Spinal cord (tissue), 10 donors: ENCODE data around the gene FRMD4A. TPM values are rescaled to one million over a fixed set of nuclear protein-coding genes. Genes with fewer than 3 reads are reported as not detected.

Experiments
- DNase-seq, 6 donors: peaks; one replicate each; pipeline versions ENCODE4 v3.0.0 to v3.0.0-alpha.2; 2013 to 2015; ENCODE audit warnings: low spot score in 6 of 6, low read depth in 4 of 6
- H3K27ac ChIP-seq: one replicate; pipeline ENCODE4 v1.5.1; 2013; ENCODE audit warnings: low read depth, low read length, control low read depth
- H3K27me3 ChIP-seq: one replicate; pipeline ENCODE4 v1.6.1; 2013; ENCODE audit warnings: low read length; ENCODE audit not compliant: control insufficient read depth, insufficient read depth
- H3K36me3 ChIP-seq: one replicate; pipeline ENCODE4 v1.6.1; 2013; ENCODE audit warnings: low read length; ENCODE audit not compliant: control insufficient read depth, insufficient read depth
- H3K4me1 ChIP-seq: one replicate; pipeline ENCODE4 v1.6.1; 2013; ENCODE audit warnings: low read length; ENCODE audit not compliant: control insufficient read depth, insufficient read depth
- H3K4me3 ChIP-seq: one replicate; pipeline ENCODE4 v1.5.1; 2013; ENCODE audit warnings: low read depth, low read length, control low read depth
- H3K9me3 ChIP-seq: one replicate; pipeline ENCODE4 v1.6.1; 2013; ENCODE audit warnings: low read length; ENCODE audit not compliant: control insufficient read depth, insufficient read depth
- WGBS: methylation state at CpG from one replicate; pipeline ENCODE4 v1.1.5; 2013; ENCODE audit warnings: missing lambda C conversion rate; ENCODE audit not compliant: insufficient coverage; 5-methylcytosine and 5-hydroxymethylcytosine counted together
- polyA plus RNA-seq, 2 donors: library from polyadenylated mRNA; unstranded; fragments of 120-200 nt; gene quantifications; one replicate each; pipeline ENCODE4 v1.2.1, GENCODE V29; 2013; ENCODE audit not compliant: insufficient read length in 2 of 2
- total RNA-seq, 2 donors: library from RNA; depleted of rRNA in 1 of 2; stranded (reverse); fragments of 120-200 nt in 1 of 2; fragments of >200 nt in 1 of 2; gene quantifications; one replicate each; pipeline versions ENCODE4 v1.2.3 to v1.2.4, GENCODE V29; 2013 to 2014
- donor health status: healthy.

FRMD4A gene
- total and polyA plus RNA-seq, 4 donors, result 75.4 to 97.8 (median 91.8) TPM

DNA sequence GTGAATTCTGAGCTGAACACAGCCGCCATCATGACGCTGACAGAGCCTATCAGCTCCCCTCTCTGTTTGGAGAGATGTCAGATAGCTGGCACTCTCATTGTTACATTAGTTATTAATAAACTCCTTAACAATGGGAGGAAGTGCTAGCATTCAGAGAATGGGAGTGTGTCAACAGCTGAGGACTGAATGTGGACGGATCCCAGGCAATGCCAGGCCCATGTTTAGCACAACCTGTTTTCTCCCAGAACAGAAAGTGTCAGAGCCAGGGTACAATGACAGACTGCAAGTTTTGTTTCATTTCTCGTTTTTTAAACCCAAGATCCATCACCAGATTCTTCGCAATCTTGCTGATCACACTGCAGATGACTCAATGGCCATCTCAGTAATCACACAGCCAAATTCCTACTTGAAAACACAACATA is 644.4 kb downstream of the FRMD4A start:
- peaks cover 37% of the 10 kb centered on the region for H3K4me1 ChIP-seq
- H3K9me3 ChIP-seq, result no peaks in the 10 kb centered on the region
- no peak overlapping the region for H3K4me3 ChIP-seq
- peak in 1 of 6 donors; percentile 53 for DNase-seq
- no peaks in the 10 kb centered on the region for H3K27me3 ChIP-seq
- 58% methylated on average over 3 of the region's 5 CpGs for WGBS
- H3K36me3 ChIP-seq, result peaks cover 29% of the 10 kb centered on the region
- H3K27ac ChIP-seq, result peak overlapping the region; percentile 6

DNA sequence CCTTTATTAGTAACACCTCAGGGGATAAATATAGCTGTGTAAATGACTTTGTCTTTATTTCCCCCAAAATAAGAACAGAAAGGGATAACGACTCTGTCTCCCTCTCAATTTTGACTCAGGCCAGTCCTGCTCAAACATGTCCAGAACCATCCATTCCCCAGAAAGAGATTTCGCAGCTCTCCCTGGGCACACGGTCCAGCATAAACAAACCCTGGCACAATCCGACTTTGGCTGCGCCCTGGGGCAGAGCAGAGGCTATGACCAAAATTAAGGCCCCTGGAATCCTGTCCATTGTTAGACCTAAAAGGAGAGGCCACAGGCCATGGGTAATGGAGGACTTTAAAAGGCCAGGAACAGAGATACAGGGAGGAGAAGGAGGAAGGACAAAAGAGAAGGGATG is 644.8 kb downstream of the FRMD4A start:
- H3K36me3 ChIP-seq, result peaks cover 24% of the 10 kb centered on the region
- no peak for DNase-seq
- H3K4me3 ChIP-seq, result no peak overlapping the region
- peaks cover 37% of the 10 kb centered on the region for H3K4me1 ChIP-seq
- no peaks in the 10 kb centered on the region for H3K9me3 ChIP-seq
- WGBS, result 63% methylated on average over 5 of the region's 5 CpGs
- no peaks in the 10 kb centered on the region for H3K27me3 ChIP-seq
- peak overlapping the region; percentile 6 for H3K27ac ChIP-seq

DNA sequence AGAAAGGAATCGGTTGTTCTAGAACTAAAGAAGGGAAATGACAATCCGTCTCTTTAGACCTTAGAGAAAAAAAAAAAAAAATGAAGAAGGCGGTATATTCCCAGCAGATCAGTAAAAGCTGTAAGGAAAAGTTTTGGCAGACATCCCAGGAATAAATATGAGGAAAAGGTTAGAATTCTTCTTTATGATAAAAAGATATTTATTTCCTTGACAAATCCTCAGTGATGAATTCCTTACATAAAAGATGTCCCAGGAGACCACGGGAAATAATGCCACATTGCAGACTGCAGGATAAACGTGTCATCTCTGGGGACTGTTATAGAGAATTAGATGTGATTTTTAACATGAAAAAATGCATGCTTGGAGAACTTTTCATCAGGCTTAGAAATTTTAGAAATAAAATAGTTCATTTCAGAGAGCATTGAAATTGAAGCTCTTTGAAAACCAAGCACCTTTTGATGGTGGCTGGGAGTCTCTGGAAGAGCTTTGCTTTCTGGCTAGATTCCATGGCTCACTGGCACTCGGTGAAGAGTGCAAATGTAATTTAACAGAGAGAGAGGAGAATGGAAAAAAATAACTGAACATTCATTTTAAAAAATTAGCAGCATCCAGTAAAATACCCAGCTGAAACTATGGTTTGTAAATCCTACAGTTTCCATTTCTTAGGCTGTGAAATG is 645.8 kb downstream of the FRMD4A start:
- peak overlapping the region; percentile 73 for H3K27ac ChIP-seq
- peaks cover 31% of the 10 kb centered on the region for H3K4me1 ChIP-seq
- 0% methylated on average over 2 of the region's 6 CpGs for WGBS
- H3K9me3 ChIP-seq, result no peaks in the 10 kb centered on the region
- no peak overlapping the region for H3K4me3 ChIP-seq
- no peaks in the 10 kb centered on the region for H3K27me3 ChIP-seq
- DNase-seq, result peak in 3 of 6 donors; percentile 43 to 84 (median 79)
- H3K36me3 ChIP-seq, result peaks cover 25% of the 10 kb centered on the region

DNA sequence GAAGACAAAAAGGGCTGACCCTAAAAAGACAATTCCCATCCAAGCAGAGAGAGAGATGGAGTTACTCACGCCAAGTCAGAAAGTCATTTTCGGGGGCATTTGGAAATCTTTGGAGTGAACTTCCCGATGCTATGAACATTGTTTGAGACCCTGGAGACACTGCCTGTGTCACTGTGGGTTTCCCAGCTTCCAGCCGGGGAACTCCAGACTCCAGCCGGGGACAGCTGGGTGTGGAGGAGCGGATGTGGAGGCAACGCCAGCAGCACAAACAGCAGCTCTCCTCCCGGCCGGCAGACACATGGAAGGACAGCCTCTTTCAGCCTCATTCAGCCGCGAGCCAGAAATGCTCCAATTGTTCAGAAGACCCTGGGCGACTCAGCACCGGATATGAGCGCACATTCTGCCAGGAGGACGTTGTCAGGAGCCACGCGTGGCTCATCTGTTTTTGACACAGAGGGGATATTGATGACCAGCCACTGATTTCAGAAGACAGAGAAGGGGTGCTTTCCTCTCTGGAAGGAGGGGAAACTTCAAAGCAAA is 646.4 kb downstream of the FRMD4A start:
- WGBS, result 17% methylated on average over 16 of the region's 17 CpGs
- peak overlapping the region; percentile 73 for H3K27ac ChIP-seq
- H3K9me3 ChIP-seq, result no peaks in the 10 kb centered on the region
- H3K27me3 ChIP-seq, result no peaks in the 10 kb centered on the region
- no peak overlapping the region for H3K4me3 ChIP-seq
- peak in 4 of 6 donors; percentile 32 to 87 (median 71) for DNase-seq
- H3K4me1 ChIP-seq, result peaks cover 31% of the 10 kb centered on the region
- peaks cover 29% of the 10 kb centered on the region for H3K36me3 ChIP-seq

DNA sequence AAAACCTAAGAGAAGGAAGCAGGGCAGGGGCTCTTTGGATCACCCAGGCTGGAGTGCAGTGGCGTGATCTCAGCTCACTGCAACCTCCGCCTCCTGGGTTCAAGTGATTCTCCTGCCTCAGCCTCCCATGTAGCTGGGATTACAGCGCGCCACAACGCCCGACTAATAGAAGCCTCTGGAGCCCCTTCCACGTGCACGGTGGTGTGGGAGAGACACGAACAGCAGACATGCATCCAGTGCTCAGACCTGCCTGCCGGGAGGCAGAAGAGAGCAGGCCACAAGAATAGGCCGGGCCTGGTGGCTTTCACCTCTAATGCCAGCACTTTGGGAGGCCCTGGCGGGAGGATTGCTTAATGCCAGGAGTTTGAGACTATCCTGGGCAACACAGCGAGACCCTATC is 647.7 kb downstream of the FRMD4A start:
- Histone ChIP-seq H3K4me1 (peaks cover 31% of the 10 kb centered on the region), H3K36me3 (peaks cover 32% of the 10 kb centered on the region), H3K27me3 (no peaks in the 10 kb centered on the region), H3K9me3 (no peaks in the 10 kb centered on the region), H3K4me3 (no peak overlapping the region), H3K27ac (no peak overlapping the region)
- no peak for DNase-seq
- 93% methylated on average over 10 of the region's 13 CpGs for WGBS

DNA sequence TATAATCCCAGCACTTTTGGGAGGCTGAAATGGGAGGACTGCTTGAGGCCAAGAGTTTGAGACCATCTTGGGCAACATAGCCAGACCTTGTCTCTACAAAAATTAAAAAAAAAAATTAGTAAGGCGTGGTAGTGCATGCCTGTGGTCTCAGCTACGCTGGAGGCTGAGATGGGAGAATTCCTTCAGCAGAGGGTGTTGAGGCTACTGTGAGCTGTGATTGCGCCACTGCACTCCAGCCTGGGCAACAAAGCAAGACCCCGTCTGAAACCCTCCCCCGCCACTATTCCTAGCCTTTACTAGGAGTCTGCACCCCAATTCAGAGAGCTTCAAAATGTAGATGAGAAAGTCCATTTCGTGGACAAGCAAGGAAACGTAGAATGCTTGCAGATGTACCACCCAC is 648.8 kb downstream of the FRMD4A start:
- Histone ChIP-seq H3K9me3 (no peaks in the 10 kb centered on the region), H3K36me3 (peaks cover 28% of the 10 kb centered on the region), H3K4me1 (peaks cover 31% of the 10 kb centered on the region), H3K27ac (no peak overlapping the region), H3K4me3 (no peak overlapping the region), H3K27me3 (no peaks in the 10 kb centered on the region)
- no peak for DNase-seq
- WGBS, result 94% methylated on average over 3 of the region's 7 CpGs

DNA sequence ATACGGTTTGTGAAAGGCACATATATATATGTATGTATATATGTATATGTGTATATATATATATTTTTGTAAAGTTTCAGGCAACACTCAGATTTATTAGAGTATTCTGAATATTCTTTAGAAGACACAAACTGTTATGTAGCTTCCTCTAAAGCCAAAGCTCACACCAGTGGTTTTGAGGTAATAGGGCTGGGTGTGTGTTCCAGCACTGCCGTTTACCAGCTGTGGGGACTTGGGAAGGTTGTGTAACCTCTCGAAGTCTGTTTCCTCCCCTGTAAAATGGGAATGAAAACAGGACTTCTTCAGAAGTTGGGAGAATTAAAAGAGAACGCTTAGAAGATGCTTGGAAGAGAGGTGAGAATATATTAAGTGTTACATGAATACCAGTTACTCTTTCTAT is 649.2 kb downstream of the FRMD4A start:
- no peak for DNase-seq
- Histone ChIP-seq H3K27ac (no peak overlapping the region), H3K9me3 (no peaks in the 10 kb centered on the region), H3K4me3 (no peak overlapping the region), H3K36me3 (peaks cover 28% of the 10 kb centered on the region), H3K4me1 (peaks cover 31% of the 10 kb centered on the region), H3K27me3 (no peaks in the 10 kb centered on the region)
- no CpG with 5 or more reads among the region's 4 CpGs for WGBS

DNA sequence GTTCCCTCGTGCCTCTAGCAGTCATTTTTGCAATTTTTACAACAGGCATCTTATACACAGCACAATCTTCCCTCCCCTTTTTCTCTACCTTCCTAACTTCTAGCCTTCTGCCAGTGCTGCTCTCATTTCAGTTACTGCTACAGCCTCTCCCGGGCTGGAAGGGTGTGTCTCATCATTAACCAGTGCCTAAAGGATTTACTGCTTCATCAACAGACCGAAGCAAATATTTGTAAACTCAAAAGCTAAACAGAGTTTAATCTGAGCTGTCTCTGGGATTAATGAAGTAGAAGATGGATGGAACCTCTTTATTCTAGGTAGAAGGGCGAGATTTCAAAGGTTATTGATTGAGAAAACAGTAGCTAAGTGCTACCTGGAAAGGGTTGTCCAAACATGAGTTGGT is 649.6 kb downstream of the FRMD4A start:
- Histone ChIP-seq H3K9me3 (no peaks in the 10 kb centered on the region), H3K27me3 (no peaks in the 10 kb centered on the region), H3K4me1 (peaks cover 28% of the 10 kb centered on the region), H3K4me3 (no peak overlapping the region), H3K36me3 (peaks cover 28% of the 10 kb centered on the region), H3K27ac (no peak overlapping the region)
- no peak for DNase-seq
- WGBS, result 78% methylated on average over 3 of the region's 4 CpGs

DNA sequence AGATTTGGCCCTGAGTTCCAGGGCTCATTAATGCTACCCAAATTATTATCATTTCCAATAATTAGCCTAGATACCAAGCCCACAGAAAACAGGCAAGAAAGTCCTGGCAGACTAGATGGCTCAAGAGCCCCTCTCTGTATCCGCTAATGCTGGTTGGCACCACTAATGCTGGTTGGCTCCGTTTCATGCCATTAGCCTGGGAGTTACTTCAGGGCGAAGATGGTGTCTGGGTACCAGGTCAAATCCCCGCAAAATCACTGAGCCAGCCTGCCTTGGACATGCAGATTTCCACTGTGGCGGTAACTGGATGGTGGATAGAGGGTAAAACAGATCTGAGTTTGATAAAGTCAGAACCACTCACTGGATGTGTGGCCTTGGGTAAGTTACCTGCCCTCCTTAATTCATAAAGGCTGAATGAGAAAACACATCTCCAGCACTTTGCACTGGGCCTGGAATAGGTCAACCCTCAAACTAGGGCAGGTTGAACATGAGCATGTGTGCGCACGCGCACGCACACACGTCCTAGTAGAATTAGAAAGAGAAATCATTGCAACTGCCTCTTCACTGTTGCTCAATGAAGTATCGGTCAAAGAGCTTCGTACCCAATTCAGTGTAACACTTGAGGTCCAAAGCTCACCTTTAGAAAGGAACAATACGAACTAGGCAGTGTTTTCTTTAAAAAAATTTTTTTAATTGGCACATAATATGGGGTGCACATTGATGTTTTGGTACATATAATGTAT is 652.5 kb downstream of the FRMD4A start:
- H3K36me3 ChIP-seq, result peaks cover 28% of the 10 kb centered on the region
- no peak overlapping the region for H3K4me3 ChIP-seq
- no peak overlapping the region for H3K27ac ChIP-seq
- 90% methylated on average over 9 of the region's 13 CpGs for WGBS
- DNase-seq, result no peak
- peaks cover 4% of the 10 kb centered on the region for H3K4me1 ChIP-seq
- no peaks in the 10 kb centered on the region for H3K9me3 ChIP-seq
- no peaks in the 10 kb centered on the region for H3K27me3 ChIP-seq
